ENCODE results near the gene TNFRSF14. TPM values are rescaled to one million over a fixed set of nuclear protein-coding genes. Genes with fewer than 3 reads are reported as not detected.

Gene TNFRSF14
- total RNA-seq, 2 experiments from 2014 or later, result 191 to 194 TPM

DNA sequence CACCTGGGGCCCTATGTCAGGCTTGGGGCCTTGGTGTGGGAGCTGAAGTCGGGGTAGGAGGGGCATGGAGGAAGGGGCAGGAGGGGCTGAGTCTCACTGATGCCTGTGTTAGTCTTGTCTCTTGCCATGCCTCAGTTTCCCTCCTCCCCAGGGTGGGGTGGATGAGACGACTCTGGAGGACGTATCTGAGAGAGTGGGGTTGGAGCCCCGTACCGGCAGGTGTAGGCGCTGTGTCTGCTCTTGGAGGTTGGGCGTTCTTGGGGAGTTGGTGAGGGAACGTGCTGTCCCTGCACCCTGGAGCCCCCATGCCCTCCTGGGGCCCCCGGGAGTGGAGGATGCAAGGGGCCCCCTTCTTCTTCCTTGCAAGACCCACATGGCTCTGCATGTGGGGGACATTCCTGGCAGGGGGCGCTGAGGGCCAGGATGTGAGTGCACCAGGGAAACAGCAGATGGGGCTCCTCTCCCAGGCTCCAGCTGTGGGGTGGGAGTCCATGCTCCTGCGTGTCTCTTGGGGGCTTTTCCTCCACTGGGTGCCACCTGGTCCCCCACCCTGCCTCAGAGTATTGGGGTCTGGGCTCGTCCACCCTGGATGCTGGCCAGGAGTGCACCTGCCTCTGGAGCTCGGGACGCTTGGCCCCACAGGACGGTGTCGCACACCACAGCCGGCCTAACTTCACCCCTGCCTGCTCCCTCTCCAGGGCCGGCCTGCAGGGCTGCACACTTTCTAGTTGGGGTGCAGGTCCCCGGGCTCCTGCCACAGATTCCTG lies 1.4 kb upstream of the TNFRSF14 start:
- DNase-seq, result peak in 13 of 14 experiments; percentile 23 to 79 (median 60)
- no peaks in the 10 kb centered on the region for H3K9me3 Mint-ChIP-seq
- peaks cover 33% of the 10 kb centered on the region for H3K4me1 Mint-ChIP-seq (ENCODE audit: low read depth)
- ATAC-seq (ENCODE audit: poor library complexity), result peak; percentile 46
- TF ChIP-seq CTCF (IDR thresholded peaks at IDR 0.05), result peak; percentile 80
- peak overlapping the region; percentile 98 for H3K27ac Mint-ChIP-seq
- no peaks in the 10 kb centered on the region for H3K9me3 ChIP-seq (ENCODE audit: control insufficient read depth in 1 of 2, insufficient read depth in 1 of 2, low read length in 2 of 2)
- no peaks in the 10 kb centered on the region for H3K27me3 ChIP-seq (ENCODE audit: control insufficient read depth in 1 of 2, insufficient read depth in 2 of 2, low read length in 2 of 2)
- H3K27me3 Mint-ChIP-seq, result no peaks in the 10 kb centered on the region
- peaks cover 24% of the 10 kb centered on the region for H3K36me3 ChIP-seq (ENCODE audit: insufficient read depth, low read length)
- peak overlapping the region; percentile 99 for H3K4me3 ChIP-seq (ENCODE audit: low read length)
- ChIA-PET CTCF (interaction anchor here (1.0 to 3.0 kb wide), 5 partner anchors 10 to 89 kb away, joined by 3 to 38 read pairs (median 5); no protein-coding TSS in a partner anchor), POLR2A (interaction anchor here (1.3 to 5.7 kb wide), 6 partner anchors 8 to 163 kb away, joined by 3 to 133 read pairs (median 20); partner anchors contain the start of genes MORN1, PRXL2B and RER1)
- peak overlapping the region; percentile 96 for H3K27ac ChIP-seq (ENCODE audit: low read depth in 1 of 2, low read length in 2 of 2)
- peak overlapping the region; percentile 97 for H3K4me3 Mint-ChIP-seq
- peaks cover 20% of the 10 kb centered on the region for H3K36me3 Mint-ChIP-seq (ENCODE audit: low read depth)
- peaks cover 58% of the 10 kb centered on the region for H3K4me1 ChIP-seq (ENCODE audit: insufficient read depth, low read length)
- intact Hi-C loops (cut with DNase I, micrococcal nuclease), result loop anchor here in 1 of 2 experiments (1.0 kb wide), 4 partner anchors 30 to 285 kb away; no protein-coding TSS in a partner anchor

DNA sequence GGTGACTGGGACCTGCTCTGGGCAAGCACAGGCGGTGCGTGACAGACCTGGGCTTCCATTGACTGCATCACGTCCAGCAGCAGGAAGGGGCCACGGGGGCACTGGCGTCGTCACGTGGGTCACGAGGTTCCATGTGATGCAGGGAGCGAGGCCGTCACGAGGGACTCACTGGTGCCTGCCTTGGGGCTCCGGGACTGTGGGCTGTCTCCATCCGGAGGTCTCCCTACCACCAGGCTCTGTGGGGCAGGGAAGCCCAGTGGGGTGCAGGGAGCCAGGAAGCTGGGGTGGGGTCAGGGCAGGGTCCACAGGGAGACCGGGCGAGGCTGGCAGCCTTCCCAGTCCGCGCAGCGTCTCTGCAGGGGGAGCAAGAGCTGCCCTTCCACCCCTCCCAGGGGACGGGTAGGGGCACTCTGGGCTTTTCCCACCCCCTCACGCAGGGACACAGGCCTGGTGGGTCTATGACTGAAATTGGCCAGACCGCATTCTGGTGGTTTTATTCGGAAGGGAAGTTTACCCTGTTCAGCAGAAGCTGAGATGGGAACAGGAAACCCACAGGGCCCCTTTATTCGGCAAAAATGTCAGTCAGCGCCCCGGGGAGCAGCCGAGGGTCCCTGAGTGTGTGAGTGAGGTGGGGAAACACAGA lies 416 bp upstream of the TNFRSF14 start:
- peak overlapping the region; percentile 98 for H3K27ac Mint-ChIP-seq
- Histone ChIP-seq H3K4me3 (ENCODE audit: low read length) (peak overlapping the region; percentile 99), H3K27me3 (ENCODE audit: control insufficient read depth in 1 of 2, insufficient read depth in 2 of 2, low read length in 2 of 2) (no peaks in the 10 kb centered on the region), H3K9me3 (ENCODE audit: control insufficient read depth in 1 of 2, insufficient read depth in 1 of 2, low read length in 2 of 2) (no peaks in the 10 kb centered on the region), H3K4me1 (ENCODE audit: insufficient read depth, low read length) (peaks cover 57% of the 10 kb centered on the region), H3K27ac (ENCODE audit: low read depth in 1 of 2, low read length in 2 of 2) (peak overlapping the region; percentile 96), H3K36me3 (ENCODE audit: insufficient read depth, low read length) (peaks cover 33% of the 10 kb centered on the region)
- ATAC-seq (ENCODE audit: poor library complexity), result peak; percentile 48
- peak in 13 of 14 experiments; percentile 47 to 92 (median 63) for DNase-seq
- no peaks in the 10 kb centered on the region for H3K27me3 Mint-ChIP-seq
- peaks cover 22% of the 10 kb centered on the region for H3K36me3 Mint-ChIP-seq (ENCODE audit: low read depth)
- H3K9me3 Mint-ChIP-seq, result no peaks in the 10 kb centered on the region
- peaks cover 33% of the 10 kb centered on the region for H3K4me1 Mint-ChIP-seq (ENCODE audit: low read depth)
- POLR2A ChIA-PET, result interaction anchor here (0.7 to 5.7 kb wide), 19 partner anchors 9 to 361 kb away, joined by 3 to 133 read pairs (median 6); partner anchors contain the start of genes FAAP20, HES5, MORN1 and PANK4
- CTCF ChIA-PET, result interaction anchor here (1.1 to 3.0 kb wide), 6 partner anchors 9 to 85 kb away, joined by 3 to 38 read pairs (median 5); no protein-coding TSS in a partner anchor
- peak overlapping the region; percentile 97 for H3K4me3 Mint-ChIP-seq
- intact Hi-C loops (cut with DNase I, micrococcal nuclease), result loop anchor here (1.0 kb wide), 5 partner anchors 23 to 285 kb away; no protein-coding TSS in a partner anchor
- TF ChIP-seq CTCF (IDR thresholded peaks at IDR 0.05), result no peak

All from CD4-positive, alpha-beta T cell (primary cell).